NCI-H460 (cell line): ENCODE results near the gene RNU5B-1. TPM values are rescaled to one million over a fixed set of nuclear protein-coding genes. Genes with fewer than 3 reads are reported as not detected.
"Not testable (repeated sequence)": the region's sequence is repeated elsewhere in the genome, so short reads cannot be mapped to it uniquely, and the experiment has no call there.

Experiments
- DNase-seq: peaks from one replicate; pipeline ENCODE4 v3.0.0-alpha.2; 2016; ENCODE audit warnings: low read depth; ENCODE audit errors: extremely low read depth
- small RNA-seq, 2 experiments: library from RNA; depleted of rRNA; stranded (forward); fragments of <200 nt; gene quantifications; one replicate each; pipeline ENCODE3, GENCODE V24; 2014
- total RNA-seq: library from RNA; depleted of rRNA; stranded (reverse); fragments of >200 nt; shearing (Covaris generic); gene quantifications from 2 replicates; pipeline ENCODE4 v1.2.3, GENCODE V29; 2014; rRNA removed

RNU5B-1 gene
- total RNA-seq, 1 experiment from 2014 or later: not detected

DNA sequence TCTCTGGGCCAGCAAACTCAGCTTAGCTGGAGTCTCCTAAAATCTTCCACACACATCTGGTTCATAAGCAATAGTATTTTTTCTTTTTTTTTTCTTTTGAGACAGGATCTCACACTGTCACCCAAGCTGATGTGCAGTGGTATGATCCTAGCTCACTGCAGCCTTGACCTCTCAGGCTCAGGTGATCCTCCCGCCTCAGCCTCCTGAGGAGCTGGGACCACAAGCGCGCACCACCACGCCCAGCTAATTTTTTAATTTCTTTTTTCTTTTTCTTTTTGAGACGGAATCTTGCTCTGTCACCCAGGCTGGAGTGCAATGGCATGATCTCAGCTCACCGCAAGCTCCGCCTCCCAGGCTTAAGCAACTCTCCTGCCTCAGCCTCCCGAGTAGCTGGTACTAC is 34.3 kb downstream of the RNU5B-1 start:
- no peak for DNase-seq

GRCh38 chr15:65339416-65339815 is 34.9 kb downstream of the RNU5B-1 start:
- DNase-seq: no peak

- no peak for DNase-seq
Observed at GRCh38 chr15:65339920-65340319, 35.4 kb downstream of the RNU5B-1 start.

DNA sequence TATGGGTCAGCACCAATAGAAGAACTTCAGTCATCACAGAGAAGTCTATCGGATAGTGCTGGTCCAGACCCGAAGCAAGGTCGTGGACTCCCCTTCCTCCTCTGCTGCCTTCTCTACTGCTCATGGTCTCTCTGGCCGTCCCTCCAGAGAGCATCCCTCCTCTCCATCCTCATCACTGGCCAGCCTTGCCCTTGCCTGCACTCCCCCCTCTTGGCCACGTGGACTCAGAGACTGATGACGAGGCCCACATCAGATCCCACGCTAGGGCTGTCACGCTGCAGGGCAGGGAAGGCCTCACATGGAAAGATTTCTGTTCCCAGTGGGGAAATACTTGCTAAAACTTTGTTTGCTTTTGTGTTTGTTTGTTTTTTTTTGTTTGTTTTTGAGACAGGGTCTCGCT is 38.0 kb downstream of the RNU5B-1 start:
- DNase-seq: no peak

DNA sequence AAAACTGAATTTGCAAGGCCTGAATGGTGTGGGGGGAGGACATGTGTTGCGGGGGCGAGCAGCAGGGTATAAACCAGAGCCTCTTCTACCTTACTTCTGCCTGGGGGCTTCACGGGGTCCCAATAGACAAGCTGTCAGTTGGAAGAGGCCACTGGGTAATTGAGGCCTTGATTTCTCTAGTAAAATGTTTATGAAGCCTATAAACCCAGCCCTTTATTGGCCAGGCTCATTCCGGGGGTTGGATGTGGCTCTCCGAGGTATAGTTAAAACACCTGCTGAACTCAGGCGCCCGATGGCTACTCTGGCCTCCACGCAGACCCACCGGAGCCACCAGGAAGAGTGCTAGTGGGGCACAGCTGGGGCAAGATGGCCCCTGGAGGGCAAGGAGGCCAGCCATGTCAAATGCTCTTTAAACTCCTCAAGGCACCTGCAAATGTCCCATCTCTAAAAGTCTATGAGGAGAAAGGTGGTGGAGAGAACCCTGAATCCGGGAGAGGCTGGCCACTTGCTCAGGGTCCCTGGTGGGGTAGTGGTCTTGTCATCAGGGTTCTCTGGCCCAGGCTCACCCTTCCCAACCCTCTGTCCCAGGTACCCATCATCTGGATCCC is 39.0 kb downstream of the RNU5B-1 start:
- no peak for DNase-seq

DNA sequence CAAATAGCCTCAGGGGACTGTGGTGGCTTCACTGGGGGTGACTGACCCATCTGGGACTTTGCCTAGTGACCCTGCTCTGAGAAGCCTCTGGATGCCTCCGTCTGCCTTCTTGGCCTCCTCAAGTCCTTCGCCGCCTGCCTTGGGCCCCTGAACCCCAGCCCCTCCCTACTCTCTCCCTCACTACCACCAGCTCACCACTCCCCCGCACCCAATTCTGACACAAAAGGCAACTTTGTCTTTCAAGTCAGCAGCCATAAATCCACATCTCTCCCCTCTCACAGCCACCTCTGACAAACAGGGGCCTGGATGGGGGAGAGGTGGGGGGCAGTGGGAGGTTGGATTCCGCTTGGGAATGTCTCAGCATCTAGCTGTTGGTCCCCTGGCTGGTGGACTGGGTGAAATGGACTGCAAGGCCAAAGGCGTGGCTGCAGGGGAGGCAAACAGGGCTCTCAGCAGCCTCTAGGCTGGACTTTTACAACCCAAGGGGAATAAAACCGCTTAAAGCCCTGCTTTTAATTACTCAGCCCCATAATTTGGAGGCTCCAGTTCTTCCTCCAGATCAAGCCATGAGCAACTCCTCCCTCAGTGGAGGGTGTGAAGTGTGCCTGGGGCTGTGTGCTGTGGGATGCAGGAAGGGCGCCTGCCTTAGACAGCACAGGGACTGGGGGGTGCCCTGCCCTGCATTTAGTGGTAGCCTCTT is 39.9 kb downstream of the RNU5B-1 start:
- DNase-seq: no peak

DNA sequence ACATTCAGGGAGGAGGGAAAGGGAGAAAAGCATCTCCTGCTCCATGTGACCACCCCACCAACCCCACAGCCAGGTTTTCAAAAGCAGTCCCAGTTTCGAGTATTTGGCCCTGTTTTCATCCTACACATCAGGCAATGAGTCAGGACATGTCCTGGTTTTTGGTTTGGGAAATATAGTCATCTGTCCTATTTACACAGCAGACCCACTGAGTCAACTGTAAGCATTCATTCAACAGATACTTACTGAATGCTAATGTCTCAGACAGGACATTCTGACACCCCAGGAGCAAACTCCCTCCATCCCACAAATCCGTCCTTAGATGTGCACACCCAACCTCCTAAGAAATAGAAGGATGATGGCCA is 40.4 kb downstream of the RNU5B-1 start:
- DNase-seq: no peak

DNA sequence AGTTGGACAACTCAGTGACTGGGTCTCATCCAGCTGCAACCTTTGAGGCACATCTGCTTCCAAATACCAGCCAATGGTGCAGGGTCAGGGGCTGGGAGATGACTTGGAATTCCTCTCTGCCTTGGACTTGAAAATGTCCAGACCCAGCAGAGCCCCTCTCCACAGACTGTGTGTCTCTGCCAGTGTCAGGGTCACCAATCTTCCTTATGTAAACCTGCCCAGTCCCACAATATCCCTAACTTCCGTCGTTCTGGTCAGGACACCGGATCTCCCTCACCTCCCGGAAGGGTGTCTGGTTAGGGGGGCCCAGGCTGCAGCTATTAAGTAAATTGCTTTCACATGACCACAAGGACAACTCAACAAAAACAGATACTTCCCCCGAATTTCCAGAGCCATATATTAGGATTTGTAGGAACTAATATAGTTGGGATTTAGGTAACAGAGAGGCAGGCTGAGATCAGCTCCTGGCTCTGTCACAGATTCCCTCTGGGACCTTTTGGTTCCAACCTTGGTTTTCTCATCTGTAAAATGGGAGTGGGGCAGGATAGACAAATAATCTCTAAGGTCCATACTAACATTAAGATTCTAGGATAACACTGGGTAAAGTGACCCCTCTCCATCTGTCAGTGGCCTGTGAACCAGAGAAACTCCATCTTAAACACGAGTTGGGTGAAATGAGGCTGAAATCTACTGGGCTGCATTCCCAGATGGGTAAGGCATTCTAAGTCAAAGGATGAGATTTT is 42.5 kb downstream of the RNU5B-1 start:
- no peak for DNase-seq

- not testable (repeated sequence) for DNase-seq
Observed at GRCh38 chr15:65347756-65348155, 43.3 kb downstream of the RNU5B-1 start.

GRCh38 chr15:65349338-65349737 is 44.9 kb downstream of the RNU5B-1 start:
- no peak for DNase-seq

DNA sequence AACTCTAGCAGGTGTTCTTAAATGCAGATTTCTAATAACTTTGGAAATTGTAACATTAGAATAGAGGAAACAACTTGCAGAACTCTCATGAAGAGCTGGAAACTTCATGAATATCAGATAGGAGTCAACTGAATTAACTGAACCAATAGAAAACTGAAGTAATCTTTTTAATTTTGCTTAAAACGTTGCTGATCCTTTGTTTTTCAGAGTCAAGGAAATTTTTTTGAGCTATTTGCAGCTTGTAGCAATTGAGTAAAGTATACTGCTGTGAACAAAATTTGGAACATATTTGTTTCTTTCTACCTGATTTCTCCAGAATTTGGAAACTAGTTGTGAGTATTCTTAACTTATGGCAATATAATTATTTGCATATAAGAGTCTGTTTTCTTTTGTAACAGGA is 47.5 kb downstream of the RNU5B-1 start:
- DNase-seq: not testable (repeated sequence)

Small RNA genes within 50 kb of the gene (small RNA-seq; reads per million reads assigned to genes)
- 278,898 to 720,455 reads per million in 2 experiments for gene RNU5A-1
- 23,579 to 51,011 reads per million in 2 experiments for gene RNU5B-1
- gene SNORA24B: 0.08 to 0.18 reads per million in 2 experiments

Other genes starting within 250 kb of the RNU5B-1 start
- 0.07 TPM in 1 of 2 replicates, not detected in the other for gene RASL12, start 236.7 kb upstream of the RNU5B-1 start, total RNA-seq
- not detected in 2 replicates for gene KBTBD13, start 227.9 kb upstream of the RNU5B-1 start, total RNA-seq
- 0.75 and 1.1 TPM in 2 replicates for gene UBAP1L, start 189.5 kb upstream of the RNU5B-1 start, total RNA-seq
- 18.6 and 20.1 TPM in 2 replicates for gene PDCD7, start 170.9 kb upstream of the RNU5B-1 start, total RNA-seq
- gene CLPX, start 119.3 kb upstream of the RNU5B-1 start, total RNA-seq: 42.0 and 55.4 TPM in 2 replicates
- gene CILP, start 93.2 kb upstream of the RNU5B-1 start, total RNA-seq: not detected in 2 replicates
- 11.8 and 12.9 TPM in 2 replicates for gene PARP16, start 17.8 kb upstream of the RNU5B-1 start, total RNA-seq
- gene RNU5A-1, start 8.6 kb upstream of the RNU5B-1 start, total RNA-seq: not detected in 2 replicates
- gene IGDCC3, start 73.3 kb downstream of the RNU5B-1 start, total RNA-seq: not detected in 2 replicates
- gene IGDCC4, start 118.3 kb downstream of the RNU5B-1 start, total RNA-seq: 0.29 and 0.74 TPM in 2 replicates
- 20.6 and 25.6 TPM in 2 replicates for gene DPP8, start 213.0 kb downstream of the RNU5B-1 start, total RNA-seq
- gene HACD3, start 225.8 kb downstream of the RNU5B-1 start, total RNA-seq: 93.8 and 108 TPM in 2 replicates